ENCODE results near the gene ADARB2.

Gene ADARB2

DNA sequence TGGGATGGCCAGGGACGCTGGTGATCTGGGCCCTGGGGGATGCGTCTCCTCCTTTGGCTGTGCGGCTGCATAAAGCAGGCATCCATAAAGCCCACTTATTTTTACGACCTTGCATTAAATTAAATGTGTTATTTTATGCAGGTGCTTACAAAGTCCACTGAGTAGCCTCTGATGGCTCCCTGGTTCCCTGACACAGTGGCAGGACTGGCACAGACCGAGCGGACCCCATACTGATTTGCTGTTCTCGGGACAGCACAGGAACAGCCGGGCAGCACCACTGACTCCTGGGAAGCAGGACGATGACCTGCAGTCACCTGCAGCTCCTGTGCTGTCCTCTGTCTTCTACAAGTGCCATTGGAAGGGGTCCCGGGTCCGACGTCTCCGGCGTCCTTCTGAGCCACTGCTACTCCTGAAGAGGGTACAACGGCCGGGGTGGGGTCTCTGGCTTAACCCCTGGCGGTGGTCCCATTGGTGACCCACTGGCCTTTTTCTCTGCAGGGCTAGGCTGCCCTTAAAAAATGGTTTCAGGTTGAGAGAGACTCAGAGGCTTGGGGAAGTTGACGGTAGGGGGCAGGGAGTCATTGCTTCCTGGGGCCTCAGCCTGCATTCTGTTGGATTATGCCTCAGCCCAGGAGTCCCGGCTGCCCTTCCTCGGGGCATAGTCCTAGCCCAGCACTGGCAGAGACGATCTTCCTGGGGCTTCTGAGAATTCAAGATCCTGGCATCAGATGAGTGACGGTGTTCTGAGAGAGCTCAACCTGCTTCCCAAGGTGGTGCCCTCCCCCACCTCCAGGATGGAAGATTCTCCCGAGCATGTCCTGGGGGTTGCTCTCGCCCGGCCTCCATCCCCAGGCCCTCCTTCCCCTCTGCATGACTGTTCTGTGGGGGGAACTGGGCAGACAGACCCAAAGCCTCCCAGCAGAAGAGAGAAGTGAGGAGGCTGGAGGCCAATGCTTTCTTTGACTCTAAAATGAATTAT, 330.1 kb downstream of the ADARB2 start:
- H3K27ac Mint-ChIP-seq: no peak overlapping the region
- H3K4me3 Mint-ChIP-seq: no peak overlapping the region
- H3K4me1 Mint-ChIP-seq (ENCODE audit: low read depth): no peaks in the 10 kb centered on the region
- intact Hi-C loops (cut with micrococcal nuclease): no loop called here
- peaks cover 5% of the 10 kb centered on the region for H3K27me3 Mint-ChIP-seq
- no peaks in the 10 kb centered on the region for H3K36me3 Mint-ChIP-seq (ENCODE audit: low read depth)
- no peaks in the 10 kb centered on the region for H3K9me3 Mint-ChIP-seq

DNA sequence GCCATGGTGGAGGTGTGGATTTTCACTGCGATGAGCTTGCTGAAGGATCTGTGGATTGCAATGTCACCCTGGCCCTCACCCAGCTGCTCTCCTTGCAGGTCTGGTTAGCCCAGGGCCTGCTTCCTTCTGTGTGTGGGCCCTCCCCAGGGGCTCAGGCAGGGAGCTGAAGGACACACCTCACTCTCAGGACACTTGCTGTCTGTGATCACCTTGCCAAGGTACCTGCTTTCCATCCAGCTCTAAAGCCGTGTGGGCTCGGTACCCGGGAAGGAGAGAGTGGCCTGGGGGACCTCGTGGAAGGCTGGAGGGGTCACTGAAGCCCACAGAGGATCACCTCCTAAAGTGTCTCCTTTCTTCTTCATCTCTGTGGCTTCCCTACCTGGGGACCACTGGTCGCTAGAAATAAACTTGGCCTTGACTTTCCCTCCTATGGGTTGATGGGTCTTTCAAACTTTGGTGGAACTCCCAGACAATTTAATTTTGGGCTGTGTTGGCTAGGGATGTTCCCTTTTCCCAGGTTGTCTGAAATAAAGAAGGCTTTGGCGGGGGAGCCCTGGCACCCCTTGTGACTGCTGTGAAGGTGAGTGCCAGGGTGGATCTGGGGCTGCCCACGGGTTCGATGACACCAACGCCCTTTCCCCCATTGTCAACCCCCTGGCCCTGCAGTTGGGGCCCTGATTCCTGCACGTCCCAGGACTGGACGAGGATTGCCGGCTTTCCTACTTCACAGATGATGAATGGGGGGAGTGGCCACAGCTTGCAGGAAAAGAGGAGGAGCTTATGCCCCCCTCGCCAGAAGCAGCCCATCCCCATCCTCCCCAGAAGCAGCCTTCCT, 331.0 kb downstream of the ADARB2 start:
- Mint-ChIP-seq H3K9me3 (no peaks in the 10 kb centered on the region), H3K4me3 (no peak overlapping the region), H3K27me3 (no peaks in the 10 kb centered on the region), H3K27ac (no peak overlapping the region), H3K4me1 (ENCODE audit: low read depth) (no peaks in the 10 kb centered on the region), H3K36me3 (ENCODE audit: low read depth) (no peaks in the 10 kb centered on the region)
- intact Hi-C loops (cut with micrococcal nuclease): no loop called here

DNA sequence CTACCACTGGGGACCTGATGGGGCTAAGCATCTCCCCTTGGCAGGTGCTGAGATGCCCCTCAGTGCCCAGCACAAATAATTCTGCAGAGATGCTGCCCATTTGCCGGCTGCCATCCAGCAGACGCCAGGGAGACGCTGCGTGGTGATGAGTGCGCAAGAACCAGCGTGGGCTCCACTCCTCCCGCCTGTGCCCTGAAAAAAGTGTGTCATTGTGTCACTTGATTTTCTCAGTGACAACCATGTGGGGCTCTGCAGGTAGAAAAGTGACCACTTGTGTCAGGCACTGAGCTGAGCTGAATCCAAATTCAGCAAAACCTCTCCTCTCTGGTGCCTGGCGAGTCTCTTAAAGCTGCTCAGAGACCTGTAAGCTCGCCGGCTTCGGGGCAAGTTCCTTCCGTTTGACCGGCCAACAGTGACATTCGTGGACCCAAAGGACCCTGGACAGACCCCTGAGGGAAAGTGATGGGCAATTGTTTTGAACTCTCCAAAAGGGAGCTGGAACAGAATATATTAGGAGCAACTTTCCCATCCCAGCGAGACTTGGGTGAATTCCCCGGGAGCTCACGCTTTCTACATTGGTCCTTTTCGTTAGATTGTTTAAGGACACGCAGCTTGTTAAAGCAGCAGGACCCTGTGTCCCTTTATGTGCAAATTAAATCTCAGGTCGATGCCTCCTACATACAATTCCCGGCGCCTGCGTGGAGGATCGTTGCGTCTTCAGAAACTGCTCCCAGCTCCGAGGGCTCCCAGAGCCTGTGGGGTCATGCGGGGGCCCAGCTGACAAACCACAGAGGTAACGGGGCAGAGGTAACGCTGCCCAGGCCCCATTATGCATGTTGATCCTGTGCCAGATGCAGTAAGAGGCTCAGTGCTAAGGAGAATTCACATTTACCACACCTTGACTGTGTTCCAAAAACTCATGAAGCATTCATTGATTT, 332.7 kb downstream of the ADARB2 start:
- H3K27ac Mint-ChIP-seq: no peak overlapping the region
- no peak overlapping the region for H3K4me3 Mint-ChIP-seq
- H3K27me3 Mint-ChIP-seq: no peaks in the 10 kb centered on the region
- H3K9me3 Mint-ChIP-seq: no peaks in the 10 kb centered on the region
- no peaks in the 10 kb centered on the region for H3K4me1 Mint-ChIP-seq (ENCODE audit: low read depth)
- intact Hi-C loops (cut with micrococcal nuclease): no loop called here
- no peaks in the 10 kb centered on the region for H3K36me3 Mint-ChIP-seq (ENCODE audit: low read depth)

DNA sequence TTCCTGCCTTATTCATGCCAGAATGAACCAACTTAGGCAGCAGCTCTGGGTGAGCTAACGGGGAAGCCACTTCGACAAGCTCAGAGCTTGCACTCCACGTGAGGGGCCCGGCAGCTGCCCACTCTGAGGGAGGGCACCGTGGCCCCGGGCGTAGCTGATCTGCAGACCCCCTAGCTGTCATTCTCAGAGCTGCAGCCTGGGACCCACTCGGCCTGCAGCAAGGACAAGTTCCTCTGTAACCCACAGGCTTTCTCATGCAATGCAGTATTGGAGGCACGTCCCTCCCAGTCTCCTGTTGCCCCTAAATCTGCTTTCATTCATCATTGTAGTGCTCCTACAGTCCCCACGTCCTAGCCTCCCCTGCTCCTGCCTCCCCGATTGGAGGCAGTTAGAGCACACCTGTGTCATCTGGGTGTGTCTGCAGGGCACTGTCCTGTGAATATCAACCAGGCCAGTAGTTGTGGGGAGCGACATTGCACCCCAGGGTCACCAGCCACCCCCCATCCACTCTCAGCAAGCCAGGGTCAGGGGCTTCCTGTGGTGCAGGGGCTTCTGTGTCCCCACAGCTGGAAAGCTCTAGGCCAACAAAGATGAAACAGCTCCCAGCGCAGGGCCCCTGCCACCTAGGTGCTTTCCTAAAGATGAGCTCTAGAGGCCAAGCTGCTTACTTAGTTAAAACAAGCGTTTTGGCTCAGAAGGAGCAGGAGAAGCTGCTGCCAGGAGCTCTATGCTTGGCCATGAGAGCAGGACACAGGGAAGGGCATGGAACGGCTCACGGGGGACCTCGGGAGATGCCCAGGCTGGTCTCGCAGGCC, 333.6 kb downstream of the ADARB2 start:
- no peak overlapping the region for H3K27ac Mint-ChIP-seq
- no peak overlapping the region for H3K4me3 Mint-ChIP-seq
- intact Hi-C loops (cut with micrococcal nuclease): no loop called here
- H3K27me3 Mint-ChIP-seq: no peaks in the 10 kb centered on the region
- no peaks in the 10 kb centered on the region for H3K36me3 Mint-ChIP-seq (ENCODE audit: low read depth)
- H3K9me3 Mint-ChIP-seq: no peaks in the 10 kb centered on the region
- H3K4me1 Mint-ChIP-seq (ENCODE audit: low read depth): no peaks in the 10 kb centered on the region

DNA sequence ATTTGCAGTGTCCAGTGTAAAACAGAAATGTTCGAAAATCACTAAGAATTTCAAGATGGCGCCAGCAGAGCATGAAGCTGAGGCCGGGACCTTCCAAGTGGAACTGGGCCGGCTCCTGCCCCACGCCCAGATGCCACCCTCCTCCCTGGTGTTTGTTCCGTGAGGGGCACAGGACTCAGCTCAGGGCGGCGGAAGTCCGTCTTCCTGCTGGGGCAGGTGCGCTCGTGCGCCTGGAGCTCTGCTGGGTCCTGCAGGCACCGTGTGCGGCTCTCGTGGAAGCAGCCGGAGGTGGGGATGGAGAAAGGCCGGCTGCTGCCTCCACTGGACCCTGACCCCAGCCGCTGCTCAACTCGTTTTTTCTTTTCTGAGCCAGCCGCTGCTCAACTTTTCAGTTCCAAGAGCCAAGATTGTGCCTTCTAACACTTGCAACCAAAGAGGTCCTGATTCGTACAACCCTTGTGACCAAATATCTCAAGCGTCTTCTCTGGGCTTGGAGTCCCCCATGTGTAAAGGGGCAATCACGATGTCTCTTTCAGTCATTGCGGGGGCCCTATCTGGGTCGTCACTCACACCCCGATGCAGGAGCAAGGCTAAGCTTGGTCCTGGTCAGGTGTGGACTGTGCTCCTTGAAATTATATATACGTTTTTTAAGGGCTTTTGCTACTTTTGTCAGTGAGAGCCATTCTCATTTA, 334.4 kb downstream of the ADARB2 start:
- H3K9me3 Mint-ChIP-seq: no peaks in the 10 kb centered on the region
- H3K4me1 Mint-ChIP-seq (ENCODE audit: low read depth): no peaks in the 10 kb centered on the region
- no peaks in the 10 kb centered on the region for H3K36me3 Mint-ChIP-seq (ENCODE audit: low read depth)
- intact Hi-C loops (cut with micrococcal nuclease): no loop called here
- H3K4me3 Mint-ChIP-seq: no peak overlapping the region
- H3K27ac Mint-ChIP-seq: no peak overlapping the region
- H3K27me3 Mint-ChIP-seq: no peaks in the 10 kb centered on the region

DNA sequence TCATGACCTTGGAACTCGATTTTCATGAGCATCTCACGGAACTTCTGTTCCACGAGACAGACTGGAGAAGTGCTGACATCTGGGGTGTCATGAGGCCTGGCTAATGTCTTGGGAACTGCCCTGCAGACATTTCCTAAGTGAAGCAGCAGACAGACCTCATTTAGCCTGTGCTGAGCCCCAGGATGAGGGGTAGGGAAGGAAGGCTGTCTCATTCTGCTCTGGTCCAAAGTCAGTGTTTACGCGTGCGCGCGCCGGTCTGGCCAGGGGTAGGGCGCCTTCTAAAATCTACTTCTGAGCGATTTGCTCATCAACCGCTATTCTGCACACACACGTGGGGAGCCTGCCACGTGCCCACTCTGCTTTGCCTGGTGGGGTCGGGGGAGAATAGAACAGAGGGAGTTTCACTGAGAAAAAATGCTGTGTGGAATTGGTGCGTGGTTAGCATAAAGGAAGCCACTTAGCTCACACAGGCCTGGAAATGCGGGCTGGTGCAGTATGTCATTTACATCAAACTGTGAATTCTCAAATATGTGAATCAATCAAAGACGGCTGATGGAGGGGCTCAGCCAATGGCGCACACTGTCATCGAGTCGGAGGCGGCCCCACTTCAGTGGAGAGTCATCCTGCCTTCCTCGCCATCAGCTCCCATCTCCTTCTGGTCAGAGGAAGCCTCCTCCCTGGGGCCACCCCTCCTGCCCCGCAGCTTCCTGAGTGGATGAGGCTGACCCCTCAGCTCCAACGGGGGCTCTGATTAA, 335.1 kb downstream of the ADARB2 start:
- H3K27ac Mint-ChIP-seq: no peak overlapping the region
- intact Hi-C loops (cut with micrococcal nuclease): no loop called here
- no peaks in the 10 kb centered on the region for H3K27me3 Mint-ChIP-seq
- H3K36me3 Mint-ChIP-seq (ENCODE audit: low read depth): no peaks in the 10 kb centered on the region
- H3K9me3 Mint-ChIP-seq: no peaks in the 10 kb centered on the region
- H3K4me3 Mint-ChIP-seq: no peak overlapping the region
- no peaks in the 10 kb centered on the region for H3K4me1 Mint-ChIP-seq (ENCODE audit: low read depth)

DNA sequence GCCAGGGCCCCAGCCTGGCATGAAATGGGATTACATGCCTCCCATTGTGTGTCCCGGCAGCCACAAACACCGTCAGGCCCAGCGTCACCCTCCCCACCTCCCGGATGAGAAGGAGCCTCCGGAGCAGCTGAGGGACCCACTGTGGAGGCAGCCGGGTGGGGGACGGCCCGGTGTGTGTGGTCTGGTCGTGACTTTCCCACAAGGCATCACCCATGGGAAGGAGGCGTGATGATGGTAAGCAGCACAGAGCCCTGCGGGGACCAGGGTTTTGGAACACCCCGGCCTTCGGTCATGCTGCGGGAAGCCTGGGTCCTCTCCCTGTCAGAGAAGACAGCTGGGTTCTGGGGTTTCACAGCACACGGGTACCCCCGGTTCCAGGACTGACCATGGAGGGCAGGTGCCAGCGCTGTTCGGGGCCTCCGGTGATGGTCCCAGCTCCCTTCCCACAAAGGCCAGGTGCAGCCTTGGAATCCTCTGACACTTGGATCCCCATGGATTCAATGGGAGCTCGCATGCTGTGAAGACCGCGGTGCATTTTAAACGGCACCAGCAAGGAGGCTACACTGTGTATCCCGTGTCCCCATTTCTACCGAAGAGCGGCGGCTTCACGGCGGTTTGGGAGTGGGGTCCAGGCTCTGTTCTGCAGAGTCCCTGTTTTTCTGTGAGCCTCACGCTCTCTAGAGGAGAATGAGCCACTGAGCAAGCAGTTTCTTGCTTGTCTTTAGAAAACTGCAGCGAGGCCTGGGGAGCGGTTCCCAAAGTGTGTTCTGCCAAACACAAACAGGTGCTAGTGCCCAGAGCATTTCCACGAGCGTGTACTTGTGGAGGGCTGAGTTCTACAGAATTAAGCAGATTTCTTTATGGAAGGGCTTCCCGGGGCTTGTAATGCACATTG, 336.0 kb downstream of the ADARB2 start:
- no peak overlapping the region for H3K4me3 Mint-ChIP-seq
- H3K27me3 Mint-ChIP-seq: no peaks in the 10 kb centered on the region
- no peaks in the 10 kb centered on the region for H3K9me3 Mint-ChIP-seq
- no peaks in the 10 kb centered on the region for H3K4me1 Mint-ChIP-seq (ENCODE audit: low read depth)
- H3K36me3 Mint-ChIP-seq (ENCODE audit: low read depth): no peaks in the 10 kb centered on the region
- intact Hi-C loops (cut with micrococcal nuclease): no loop called here
- H3K27ac Mint-ChIP-seq: no peak overlapping the region

DNA sequence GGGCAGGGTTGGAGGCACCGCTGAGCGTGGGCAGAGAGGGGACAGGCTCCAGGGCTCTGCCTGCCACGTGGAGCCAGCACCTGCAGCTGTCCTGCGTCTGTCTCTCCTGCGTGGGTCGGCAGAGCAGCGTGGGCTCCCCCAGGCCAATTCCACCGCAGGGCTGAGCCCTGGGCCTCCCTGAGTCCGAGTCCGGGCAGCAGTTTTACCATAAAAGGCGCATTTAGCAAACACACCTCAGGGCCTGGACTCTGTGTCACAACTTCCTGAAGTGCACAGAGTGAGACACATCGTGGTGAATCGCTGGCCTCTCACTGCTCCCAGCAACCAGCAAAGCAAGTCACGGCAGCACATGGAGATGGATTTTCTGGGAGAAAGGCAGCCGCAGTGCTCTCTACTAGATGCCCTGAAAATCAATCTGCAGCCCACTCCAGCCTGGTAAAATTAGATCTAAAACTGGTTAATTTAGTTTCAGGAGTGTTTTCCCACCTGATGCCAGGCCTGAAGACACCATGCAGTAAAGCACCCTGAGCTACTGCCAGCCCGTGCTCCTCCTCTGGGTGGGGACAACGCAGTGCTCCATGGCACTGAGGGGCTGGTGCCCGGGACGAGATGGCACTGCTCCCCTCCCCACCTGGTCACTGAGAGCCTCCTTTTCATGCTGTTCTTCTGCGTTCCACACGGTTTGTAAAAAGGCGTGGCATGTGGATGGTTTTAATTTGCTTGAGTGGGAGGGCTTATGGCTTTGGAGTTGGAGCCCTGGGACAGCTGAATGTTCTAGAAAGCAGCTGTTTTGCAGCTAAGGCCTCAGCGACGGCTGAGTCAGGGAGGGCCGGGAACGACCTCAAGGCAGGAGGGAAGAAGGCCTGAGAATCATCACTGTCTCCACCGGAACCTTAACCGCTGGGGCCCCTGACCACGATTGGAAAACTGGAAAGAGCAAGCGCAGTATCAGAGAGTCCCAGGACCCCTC, 336.9 kb downstream of the ADARB2 start:
- Mint-ChIP-seq H3K9me3 (no peaks in the 10 kb centered on the region), H3K4me3 (no peak overlapping the region), H3K27me3 (no peaks in the 10 kb centered on the region), H3K27ac (no peak overlapping the region), H3K36me3 (ENCODE audit: low read depth) (no peaks in the 10 kb centered on the region), H3K4me1 (ENCODE audit: low read depth) (no peaks in the 10 kb centered on the region)
- intact Hi-C loops (cut with micrococcal nuclease): no loop called here

DNA sequence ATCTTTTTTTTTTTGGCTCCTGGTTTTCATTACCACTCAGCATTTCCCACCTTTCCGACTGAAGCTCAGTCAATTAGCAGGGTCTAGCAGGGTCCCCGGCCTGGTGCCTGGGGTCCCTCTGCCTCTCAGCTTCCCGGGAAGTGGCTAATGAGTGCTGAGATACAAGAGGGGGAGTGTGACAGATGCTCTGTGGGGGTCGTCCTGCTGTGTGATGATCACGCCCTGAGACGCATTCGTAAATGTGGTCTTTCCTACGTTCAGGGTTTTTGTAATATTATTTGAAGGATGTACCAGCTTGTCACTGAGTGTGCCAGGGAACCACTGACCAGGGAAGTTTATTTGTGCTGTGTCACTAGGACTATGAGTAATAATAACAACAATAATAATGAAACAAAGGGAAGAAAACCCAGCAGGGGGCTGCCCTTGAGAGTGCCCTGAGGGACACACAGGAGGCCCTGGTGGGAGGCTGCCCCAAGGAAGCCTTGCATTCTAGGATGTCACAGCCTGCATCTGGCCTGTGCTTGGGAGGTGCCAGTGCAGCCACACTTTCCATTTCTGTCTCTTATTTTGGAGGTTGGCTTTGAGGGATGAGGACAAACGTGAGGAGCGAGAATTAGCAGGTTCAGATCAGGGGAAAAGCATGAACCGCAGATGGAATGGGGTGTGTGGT, 337.8 kb downstream of the ADARB2 start:
- Mint-ChIP-seq H3K4me1 (ENCODE audit: low read depth) (no peaks in the 10 kb centered on the region), H3K9me3 (no peaks in the 10 kb centered on the region), H3K27ac (no peak overlapping the region), H3K36me3 (ENCODE audit: low read depth) (no peaks in the 10 kb centered on the region), H3K4me3 (no peak overlapping the region), H3K27me3 (no peaks in the 10 kb centered on the region)
- intact Hi-C loops (cut with micrococcal nuclease): no loop called here

DNA sequence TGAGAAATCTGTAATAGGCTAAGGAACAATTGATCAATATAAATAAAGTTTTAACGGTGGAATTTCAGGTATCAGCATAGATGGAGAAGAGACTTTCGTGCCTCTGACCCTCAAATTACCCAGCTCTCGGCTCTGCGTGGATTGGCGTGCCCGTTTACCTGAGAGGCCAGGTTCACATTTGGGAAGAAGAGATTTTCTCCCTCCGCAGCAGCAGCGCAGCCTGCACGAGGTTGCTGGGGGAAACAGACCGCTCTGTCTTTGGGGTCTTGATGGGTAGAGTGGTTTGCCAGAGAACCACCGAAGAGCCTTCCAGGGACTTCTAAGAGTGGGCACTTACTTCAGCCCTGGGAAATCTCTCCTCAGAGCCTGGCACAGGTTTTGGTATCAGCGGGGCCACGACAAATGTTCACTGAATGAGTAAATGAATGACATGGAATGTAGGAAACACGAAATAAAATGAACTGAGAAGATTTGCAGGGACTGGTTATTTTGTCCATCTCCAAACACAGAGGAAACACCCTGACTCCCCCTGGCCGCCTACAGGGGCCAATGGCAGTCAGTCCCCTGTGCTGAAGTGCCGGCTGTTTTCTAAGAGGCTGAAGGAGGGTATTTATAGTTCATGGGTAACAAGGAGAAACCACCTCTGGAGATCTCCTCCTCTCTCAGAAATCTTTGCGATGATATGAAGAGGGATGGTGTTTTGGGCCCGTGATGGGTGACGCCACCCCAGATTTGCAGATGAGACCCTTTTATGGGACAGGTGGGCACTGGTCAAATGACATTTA, 338.5 kb downstream of the ADARB2 start:
- H3K4me1 Mint-ChIP-seq (ENCODE audit: low read depth): no peaks in the 10 kb centered on the region
- no peak overlapping the region for H3K4me3 Mint-ChIP-seq
- H3K27me3 Mint-ChIP-seq: no peaks in the 10 kb centered on the region
- H3K27ac Mint-ChIP-seq: no peak overlapping the region
- H3K36me3 Mint-ChIP-seq (ENCODE audit: low read depth): no peaks in the 10 kb centered on the region
- intact Hi-C loops (cut with micrococcal nuclease): no loop called here
- no peaks in the 10 kb centered on the region for H3K9me3 Mint-ChIP-seq

Measured in dendritic cell treated with granulocyte-macrophage colony-stimulating factor and Interleukin-4, amounts not matched to agents 40 ng/mL and 50 ng/mL, for 4 days (primary cell).